ENCODE data around the gene KPNA4.

Gene KPNA4

DNA sequence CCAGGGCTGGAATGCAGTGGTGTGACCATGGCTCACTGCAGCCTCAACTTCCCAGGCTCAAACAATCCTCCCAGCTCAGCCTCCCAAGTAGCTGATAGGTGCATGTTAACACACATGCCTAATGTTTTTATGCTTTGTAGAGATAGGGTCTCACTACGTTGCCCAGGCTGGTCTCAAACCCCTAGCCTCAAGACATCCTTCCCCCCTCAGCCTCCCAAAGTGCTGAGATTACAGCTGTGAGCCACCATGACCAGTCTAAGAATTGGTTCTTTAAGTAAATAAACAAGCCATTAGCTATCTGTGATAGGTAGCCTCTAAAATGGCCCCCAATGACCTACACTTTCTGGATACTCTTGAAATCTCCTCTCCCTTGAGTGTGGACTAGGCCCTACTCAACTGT lies 119.5 kb downstream of the KPNA4 start:
- Histone ChIP-seq H3K36me3 (ENCODE audit: insufficient read depth, low read length) (peaks cover 4% of the 10 kb centered on the region), H3K9me3 (ENCODE audit: control insufficient read depth, insufficient read depth, low read length) (peaks cover 8% of the 10 kb centered on the region; the same call in 1 of the 2 replicates), H3K9ac (ENCODE audit: low read depth, low read length) (no peak overlapping the region), H3K4me1 (ENCODE audit: insufficient read depth, low read length) (no peaks in the 10 kb centered on the region; the same call in 1 of the 2 replicates)

Data from ES-I3 (cell line).